ENCODE measurements around the gene ZWILCH.

- TF ChIP-seq CTCF (IDR thresholded peaks at IDR 0.05) = no peak
- no peak for TF ChIP-seq EP300 (IDR thresholded peaks at IDR 0.05)
Measured at GRCh38 chr15:66472176-66472999, 32.7 kb upstream of the ZWILCH start.

All from ovary (tissue), 3 donors.